SK-N-SH treated with all-trans-retinoic acid at 6 μM for 48 hours (cell line): ENCODE measurements around the gene CASKIN1.
"Not testable (repeated sequence)": the region's sequence is repeated elsewhere in the genome, so short reads cannot be mapped to it uniquely, and the experiment has no call there.

Source experiments
- ATAC-seq: fragments of 200-7000 bp; cut with Tn5 transposase; 3 replicates; pipeline ENCODE4 v1.9.1; 2020; ENCODE audit warnings: mild to moderate bottlenecking, moderate library complexity
- CSDC2 ChIP-seq: fragments of 250-450 bp; sonication (Bioruptor Pico); IDR thresholded peaks from 2 replicates; pipeline ENCODE4 v1.5.0; 2020; ENCODE audit warnings: mild to moderate bottlenecking, moderate library complexity
- ESRRG ChIP-seq: fragments of 250-450 bp; sonication (Bioruptor Pico); IDR thresholded peaks from 2 replicates; pipeline ENCODE4 v1.6.1; 2021; ENCODE audit warnings: mild to moderate bottlenecking
- GLIS3 ChIP-seq: fragments of 250-450 bp; sonication (Bioruptor Pico); IDR thresholded peaks from 2 replicates; pipeline ENCODE4 v1.5.0; 2020; ENCODE audit warnings: mild to moderate bottlenecking, moderate library complexity
- PPARA ChIP-seq: fragments of 250-450 bp; sonication (Bioruptor Pico); IDR thresholded peaks from 2 replicates; pipeline ENCODE4 v1.5.0; 2020; ENCODE audit warnings: mild to moderate bottlenecking, borderline replicate concordance
- RARB ChIP-seq: fragments of 250-450 bp; sonication (Bioruptor Pico); IDR thresholded peaks from 2 replicates; pipeline ENCODE4 v1.8.0; 2021; ENCODE audit warnings: mild to moderate bottlenecking, moderate library complexity
- TCF4 ChIP-seq: fragments of 250-450 bp; sonication (Bioruptor Pico); IDR thresholded peaks from 2 replicates; pipeline ENCODE4 v1.8.0; 2021; ENCODE audit warnings: mild to moderate bottlenecking, moderate library complexity, borderline replicate concordance
- ZC3H10 ChIP-seq: fragments of 250-450 bp; sonication (Bioruptor Pico); IDR thresholded peaks from 2 replicates; pipeline ENCODE4 v1.5.1; 2021; ENCODE audit warnings: mild to moderate bottlenecking, moderate library complexity
- ZFP3 ChIP-seq: fragments of 250-450 bp; sonication (Bioruptor Pico); IDR thresholded peaks from 2 replicates; pipeline ENCODE4 v1.5.0; 2020; ENCODE audit warnings: mild to moderate bottlenecking, moderate library complexity
- ZNF70 ChIP-seq: fragments of 450-650 bp; formaldehyde crosslinking; IDR thresholded peaks from 2 replicates; pipeline ENCODE4 v1.5.0; 2020; ENCODE audit warnings: mild to moderate bottlenecking, moderate library complexity
- ZNF8 ChIP-seq: fragments of 450-650 bp; formaldehyde crosslinking; IDR thresholded peaks from 2 replicates; pipeline ENCODE4 v1.5.0; 2020; ENCODE audit warnings: mild to moderate bottlenecking, moderate library complexity
- TF ChIP-seq, protein P1 (sequence below): fragments of 250-450 bp; sonication (Bioruptor Pico); IDR thresholded peaks from 2 replicates; pipeline ENCODE4 v1.5.1; 2021; ENCODE audit warnings: mild to moderate bottlenecking, moderate library complexity
- TF ChIP-seq, protein P2 (sequence below): fragments of 250-450 bp; sonication (Bioruptor Pico); IDR thresholded peaks from 2 replicates; pipeline ENCODE4 v1.8.0; 2021; ENCODE audit warnings: low read depth, mild to moderate bottlenecking, moderate library complexity, borderline replicate concordance
- TF ChIP-seq, protein P3 (sequence below): fragments of 250-450 bp; sonication (Bioruptor Pico); IDR thresholded peaks from 2 replicates; pipeline ENCODE4 v1.5.0; 2020; ENCODE audit warnings: mild to moderate bottlenecking, moderate library complexity
- TF ChIP-seq, protein P4 (sequence below): fragments of 250-450 bp; sonication (Bioruptor Pico); IDR thresholded peaks from 2 replicates; pipeline ENCODE4 v1.5.1; 2020; ENCODE audit warnings: low read depth, mild to moderate bottlenecking, moderate library complexity

CASKIN1 gene

DNA sequence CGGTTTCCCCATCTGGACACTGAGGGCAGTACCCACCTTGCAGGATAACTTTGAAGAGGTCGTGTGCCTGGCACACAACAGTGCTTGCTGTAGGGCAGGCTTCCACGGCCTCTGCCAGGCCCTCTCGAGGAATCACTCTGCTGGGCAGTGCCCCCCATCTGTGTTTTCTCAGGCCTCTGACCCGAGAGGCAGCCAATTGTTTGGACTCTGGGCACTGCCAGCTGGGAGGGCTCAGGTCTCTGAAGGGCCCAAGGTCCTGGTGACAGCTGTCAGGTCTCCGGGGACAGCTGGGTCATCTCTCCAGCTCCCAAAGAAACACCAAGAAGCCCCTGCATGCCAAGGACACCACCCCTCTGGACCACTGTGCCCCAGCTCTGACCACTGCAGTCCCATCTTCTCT is 49.0 kb downstream of the CASKIN1 start (continued):
- TF ChIP-seq, protein P1, sequence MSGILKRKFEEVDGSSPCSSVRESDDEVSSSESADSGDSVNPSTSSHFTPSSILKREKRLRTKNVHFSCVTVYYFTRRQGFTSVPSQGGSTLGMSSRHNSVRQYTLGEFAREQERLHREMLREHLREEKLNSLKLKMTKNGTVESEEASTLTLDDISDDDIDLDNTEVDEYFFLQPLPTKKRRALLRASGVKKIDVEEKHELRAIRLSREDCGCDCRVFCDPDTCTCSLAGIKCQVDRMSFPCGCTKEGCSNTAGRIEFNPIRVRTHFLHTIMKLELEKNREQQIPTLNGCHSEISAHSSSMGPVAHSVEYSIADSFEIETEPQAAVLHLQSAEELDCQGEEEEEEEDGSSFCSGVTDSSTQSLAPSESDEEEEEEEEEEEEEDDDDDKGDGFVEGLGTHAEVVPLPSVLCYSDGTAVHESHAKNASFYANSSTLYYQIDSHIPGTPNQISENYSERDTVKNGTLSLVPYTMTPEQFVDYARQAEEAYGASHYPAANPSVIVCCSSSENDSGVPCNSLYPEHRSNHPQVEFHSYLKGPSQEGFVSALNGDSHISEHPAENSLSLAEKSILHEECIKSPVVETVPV (CRISPR knock-in tag), result no peak
- no peak for TF ChIP-seq PPARA

DNA sequence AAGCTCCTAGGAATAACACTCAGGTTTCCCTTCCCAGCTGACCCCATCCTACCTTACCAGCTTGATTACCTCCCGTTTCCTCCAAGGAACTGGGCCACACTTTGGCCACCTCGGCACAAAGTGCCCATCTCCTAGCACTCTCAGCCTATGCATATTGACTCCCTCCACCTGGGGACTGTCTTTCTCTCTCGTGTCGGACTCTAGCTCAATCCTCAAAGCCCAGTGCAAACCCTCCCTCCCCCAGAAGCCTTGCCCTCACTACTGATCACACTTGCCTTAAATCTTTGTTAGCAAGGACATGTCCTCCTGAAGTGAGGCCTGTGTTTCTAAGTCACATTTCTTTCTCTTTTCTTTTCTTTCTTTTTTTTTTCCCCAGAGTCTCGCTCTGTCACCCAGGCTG is 50.6 kb downstream of the CASKIN1 start:
- peak; percentile 80 for TF ChIP-seq ZFP3 (CRISPR knock-in tag)
- TF ChIP-seq RARB, result no peak
- ATAC-seq, result no peak

DNA sequence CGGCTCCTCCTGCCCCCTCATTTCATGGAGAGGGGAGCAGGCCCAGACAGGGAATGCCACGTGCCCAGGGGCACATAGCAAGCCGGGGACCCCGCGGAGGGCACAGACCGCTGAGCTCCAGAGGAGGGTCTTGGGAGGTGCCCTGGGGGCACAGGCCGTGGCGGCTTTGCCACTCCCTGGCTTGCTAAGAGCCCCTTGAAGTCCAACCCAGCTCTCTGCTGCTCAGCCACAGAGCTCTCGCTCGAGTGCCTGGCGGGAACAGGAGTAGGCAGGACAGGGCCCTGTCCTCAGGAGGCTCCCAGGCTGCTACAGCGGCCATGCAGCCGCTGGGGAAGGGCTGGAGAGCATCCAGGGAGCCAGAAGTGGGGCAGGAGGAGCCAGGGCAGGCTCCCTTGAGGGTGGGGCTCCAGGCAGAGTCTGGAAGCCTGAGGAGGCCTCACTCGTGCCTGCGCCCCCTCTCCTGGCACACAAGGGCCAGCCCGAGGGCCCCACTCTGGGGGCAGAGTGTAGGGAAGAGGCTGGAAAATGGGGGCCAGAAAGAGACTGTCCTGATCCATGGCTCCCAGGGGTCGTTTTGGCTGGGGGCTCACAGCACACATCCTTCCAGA is 52.4 kb downstream of the CASKIN1 start:
- TF ChIP-seq ESRRG (CRISPR knock-in tag) (no peak), ZNF8 (CRISPR knock-in tag) (no peak), GLIS3 (CRISPR knock-in tag) (no peak)
- TF ChIP-seq, protein P2, sequence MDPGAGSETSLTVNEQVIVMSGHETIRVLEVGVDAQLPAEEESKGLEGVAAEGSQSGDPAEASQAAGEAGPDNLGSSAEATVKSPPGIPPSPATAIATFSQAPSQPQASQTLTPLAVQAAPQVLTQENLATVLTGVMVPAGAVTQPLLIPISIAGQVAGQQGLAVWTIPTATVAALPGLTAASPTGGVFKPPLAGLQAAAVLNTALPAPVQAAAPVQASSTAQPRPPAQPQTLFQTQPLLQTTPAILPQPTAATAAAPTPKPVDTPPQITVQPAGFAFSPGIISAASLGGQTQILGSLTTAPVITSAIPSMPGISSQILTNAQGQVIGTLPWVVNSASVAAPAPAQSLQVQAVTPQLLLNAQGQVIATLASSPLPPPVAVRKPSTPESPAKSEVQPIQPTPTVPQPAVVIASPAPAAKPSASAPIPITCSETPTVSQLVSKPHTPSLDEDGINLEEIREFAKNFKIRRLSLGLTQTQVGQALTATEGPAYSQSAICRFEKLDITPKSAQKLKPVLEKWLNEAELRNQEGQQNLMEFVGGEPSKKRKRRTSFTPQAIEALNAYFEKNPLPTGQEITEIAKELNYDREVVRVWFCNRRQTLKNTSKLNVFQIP, result no peak
- no peak for ATAC-seq

DNA sequence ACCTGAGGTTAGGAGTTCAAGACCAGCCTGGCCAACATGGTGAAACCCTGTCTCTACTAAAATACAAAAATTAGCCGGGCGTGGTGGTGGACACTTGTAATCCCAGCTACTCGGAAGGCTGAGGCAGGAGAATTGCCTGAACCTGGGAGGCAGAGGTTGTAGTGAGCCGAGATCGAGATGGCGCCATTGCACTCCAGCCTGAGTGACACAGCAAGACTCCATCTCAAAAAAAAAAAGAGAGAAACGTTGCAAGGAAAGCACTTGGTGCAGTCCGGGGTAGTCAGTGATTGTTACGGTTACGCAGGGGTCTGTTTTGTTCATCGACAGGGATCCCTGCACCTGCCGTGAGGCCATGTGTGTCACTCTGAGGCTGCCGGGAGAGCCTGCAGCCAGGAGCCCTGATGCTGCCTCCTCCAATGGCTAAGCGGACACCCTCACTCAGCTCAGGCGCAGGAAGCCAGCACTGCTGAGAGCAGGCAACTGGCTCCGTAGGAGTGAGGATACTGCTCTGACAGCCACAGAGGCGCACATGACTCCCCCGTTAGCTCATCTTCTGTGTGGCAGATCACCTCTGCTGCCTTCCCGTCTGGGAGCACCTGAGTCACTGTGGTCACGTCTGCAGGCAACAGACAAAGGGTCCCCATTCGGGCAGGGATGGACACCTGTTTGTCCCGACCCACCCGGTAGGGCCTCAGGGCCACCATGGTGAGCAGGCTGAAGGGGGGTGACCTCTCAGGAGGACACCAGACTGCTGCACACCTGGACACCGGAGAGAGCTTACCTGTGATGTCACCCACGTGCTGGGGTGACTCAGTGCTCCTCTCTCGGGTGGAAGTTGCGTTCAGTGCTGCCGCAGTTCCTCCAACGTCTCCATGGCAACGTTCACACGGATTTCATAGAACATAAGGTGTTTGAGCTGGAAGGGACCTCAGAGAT is 53.2 kb downstream of the CASKIN1 start:
- ATAC-seq, result no peak
- TF ChIP-seq CSDC2 (CRISPR knock-in tag), result no peak
- no peak for TF ChIP-seq ZNF70 (CRISPR knock-in tag)
- no peak for TF ChIP-seq RARB
- no peak for TF ChIP-seq TCF4 (CRISPR knock-in tag)
- no peak for TF ChIP-seq ZC3H10
- TF ChIP-seq, protein P3, sequence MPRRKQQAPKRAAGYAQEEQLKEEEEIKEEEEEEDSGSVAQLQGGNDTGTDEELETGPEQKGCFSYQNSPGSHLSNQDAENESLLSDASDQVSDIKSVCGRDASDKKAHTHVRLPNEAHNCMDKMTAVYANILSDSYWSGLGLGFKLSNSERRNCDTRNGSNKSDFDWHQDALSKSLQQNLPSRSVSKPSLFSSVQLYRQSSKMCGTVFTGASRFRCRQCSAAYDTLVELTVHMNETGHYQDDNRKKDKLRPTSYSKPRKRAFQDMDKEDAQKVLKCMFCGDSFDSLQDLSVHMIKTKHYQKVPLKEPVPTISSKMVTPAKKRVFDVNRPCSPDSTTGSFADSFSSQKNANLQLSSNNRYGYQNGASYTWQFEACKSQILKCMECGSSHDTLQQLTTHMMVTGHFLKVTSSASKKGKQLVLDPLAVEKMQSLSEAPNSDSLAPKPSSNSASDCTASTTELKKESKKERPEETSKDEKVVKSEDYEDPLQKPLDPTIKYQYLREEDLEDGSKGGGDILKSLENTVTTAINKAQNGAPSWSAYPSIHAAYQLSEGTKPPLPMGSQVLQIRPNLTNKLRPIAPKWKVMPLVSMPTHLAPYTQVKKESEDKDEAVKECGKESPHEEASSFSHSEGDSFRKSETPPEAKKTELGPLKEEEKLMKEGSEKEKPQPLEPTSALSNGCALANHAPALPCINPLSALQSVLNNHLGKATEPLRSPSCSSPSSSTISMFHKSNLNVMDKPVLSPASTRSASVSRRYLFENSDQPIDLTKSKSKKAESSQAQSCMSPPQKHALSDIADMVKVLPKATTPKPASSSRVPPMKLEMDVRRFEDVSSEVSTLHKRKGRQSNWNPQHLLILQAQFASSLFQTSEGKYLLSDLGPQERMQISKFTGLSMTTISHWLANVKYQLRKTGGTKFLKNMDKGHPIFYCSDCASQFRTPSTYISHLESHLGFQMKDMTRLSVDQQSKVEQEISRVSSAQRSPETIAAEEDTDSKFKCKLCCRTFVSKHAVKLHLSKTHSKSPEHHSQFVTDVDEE (CRISPR knock-in tag), result no peak
- TF ChIP-seq ZNF8 (CRISPR knock-in tag), result no peak
- TF ChIP-seq, protein P4, sequence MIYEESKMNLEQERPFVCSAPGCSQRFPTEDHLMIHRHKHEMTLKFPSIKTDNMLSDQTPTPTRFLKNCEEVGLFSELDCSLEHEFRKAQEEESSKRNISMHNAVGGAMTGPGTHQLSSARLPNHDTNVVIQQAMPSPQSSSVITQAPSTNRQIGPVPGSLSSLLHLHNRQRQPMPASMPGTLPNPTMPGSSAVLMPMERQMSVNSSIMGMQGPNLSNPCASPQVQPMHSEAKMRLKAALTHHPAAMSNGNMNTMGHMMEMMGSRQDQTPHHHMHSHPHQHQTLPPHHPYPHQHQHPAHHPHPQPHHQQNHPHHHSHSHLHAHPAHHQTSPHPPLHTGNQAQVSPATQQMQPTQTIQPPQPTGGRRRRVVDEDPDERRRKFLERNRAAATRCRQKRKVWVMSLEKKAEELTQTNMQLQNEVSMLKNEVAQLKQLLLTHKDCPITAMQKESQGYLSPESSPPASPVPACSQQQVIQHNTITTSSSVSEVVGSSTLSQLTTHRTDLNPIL (CRISPR knock-in tag), result no peak
- TF ChIP-seq, all 23 proteins: peak for 0

DNA sequence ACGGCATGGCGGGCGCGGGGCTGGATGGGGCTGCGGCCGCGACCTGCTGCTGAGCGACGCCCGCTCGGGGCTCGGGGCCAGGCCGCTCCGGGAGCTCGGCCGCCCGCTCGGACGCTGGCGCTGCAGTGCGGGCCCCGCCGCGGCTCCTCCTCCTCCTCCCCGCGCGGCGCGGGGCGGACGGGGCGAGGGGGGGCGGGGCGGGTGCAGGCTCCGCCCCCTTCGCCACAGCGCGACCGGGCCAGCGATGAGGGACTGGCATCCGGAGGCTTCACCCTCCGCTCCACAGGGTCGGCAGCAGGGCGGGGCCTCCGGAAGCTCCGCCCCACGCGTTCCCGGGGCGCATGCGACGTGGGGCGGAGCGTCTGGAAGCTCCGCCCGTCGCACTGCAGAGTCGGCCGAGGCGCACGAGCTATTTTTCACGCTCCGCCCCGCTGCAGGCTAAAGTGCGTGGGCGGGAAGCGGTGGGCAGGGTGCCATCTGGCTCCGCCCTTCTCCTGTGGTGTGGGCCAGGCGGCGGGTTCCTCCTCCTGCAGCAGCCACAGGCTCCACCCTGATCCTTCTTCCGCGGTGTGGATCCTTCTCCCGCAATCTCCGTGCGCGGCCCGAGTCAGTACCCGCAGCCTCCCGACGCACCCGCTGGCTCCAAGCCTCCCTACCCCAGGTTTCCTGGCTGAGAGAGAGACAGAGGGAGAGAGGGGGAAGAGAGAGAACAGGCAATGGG is 60.5 kb downstream of the CASKIN1 start, which contains the start of gene PKD1:
TSS of gene PKD1 (minus strand) at position 129 of the 721 bp plus-strand sequence. CDS start 209 bp downstream, outside the sequence.
- ATAC-seq, result peak; percentile 89

DNA sequence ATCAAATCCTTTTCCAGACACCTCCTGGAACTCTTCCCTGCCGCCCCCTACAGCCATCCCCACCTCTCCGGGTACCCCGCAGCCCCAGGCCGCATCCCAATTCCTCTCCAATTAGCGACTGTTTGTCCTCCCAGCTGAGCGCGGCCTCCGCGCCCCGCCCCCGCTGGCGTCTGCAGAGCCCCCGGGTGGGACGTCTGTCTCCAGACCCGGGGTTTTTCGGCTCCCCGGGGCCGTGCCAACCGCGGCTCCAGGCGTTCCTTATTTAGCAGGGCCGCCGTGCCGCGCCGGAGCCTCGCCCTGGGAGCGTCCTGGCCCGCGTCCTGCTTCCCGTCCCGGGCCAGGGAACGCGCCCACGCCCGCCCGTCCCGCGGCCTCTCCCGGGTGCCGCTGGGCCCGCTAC is 61.3 kb downstream of the CASKIN1 start:
- ATAC-seq, result not testable (repeated sequence)

DNA sequence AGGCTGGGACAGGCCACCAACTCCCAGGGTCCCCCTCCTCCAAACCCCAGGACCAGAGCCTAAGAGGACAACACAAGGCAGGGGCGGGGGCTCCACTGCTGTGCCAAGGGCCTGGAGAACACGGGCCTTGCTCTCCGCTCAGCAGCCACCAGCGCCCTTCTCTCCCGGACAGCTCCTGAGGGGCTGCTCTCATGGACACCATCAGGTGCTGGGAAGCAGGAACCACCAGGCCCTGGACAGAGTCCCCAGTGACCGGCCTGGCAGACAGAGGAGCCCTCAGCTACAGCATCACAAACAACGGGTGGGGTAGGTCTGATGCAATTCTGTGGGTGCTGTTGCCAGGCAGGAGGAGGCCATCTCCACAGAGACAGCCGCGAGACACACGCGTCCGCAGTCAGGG is 62.6 kb downstream of the CASKIN1 start:
- not testable (repeated sequence) for ATAC-seq

DNA sequence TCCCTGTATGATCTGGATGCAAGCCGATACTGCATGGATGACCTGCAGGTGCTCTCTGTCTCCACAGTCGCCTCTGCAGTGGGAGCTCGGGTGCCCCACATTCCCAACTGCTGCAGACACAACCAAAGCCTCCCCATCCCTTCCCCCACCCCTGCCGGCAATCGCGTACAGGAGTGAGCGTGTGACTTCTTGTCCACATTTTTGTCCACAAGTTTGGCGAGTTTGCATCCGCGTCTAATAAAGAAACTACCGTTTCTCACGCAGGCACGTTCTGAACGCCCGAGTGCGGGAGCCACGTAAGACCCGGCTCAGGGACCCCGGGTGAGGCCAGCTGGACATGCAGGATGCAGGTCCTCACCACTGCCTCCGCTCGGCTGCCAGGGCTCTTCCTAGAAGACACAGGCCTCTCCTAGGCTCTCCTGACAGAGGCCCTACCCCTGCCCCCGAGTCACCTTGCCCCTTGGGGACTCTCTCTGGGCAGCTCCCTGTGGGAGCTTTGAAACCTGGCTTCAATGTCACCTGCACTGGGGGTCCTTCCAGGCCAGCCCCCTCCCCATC is 66.4 kb downstream of the CASKIN1 start:
- ATAC-seq, result not testable (repeated sequence)

DNA sequence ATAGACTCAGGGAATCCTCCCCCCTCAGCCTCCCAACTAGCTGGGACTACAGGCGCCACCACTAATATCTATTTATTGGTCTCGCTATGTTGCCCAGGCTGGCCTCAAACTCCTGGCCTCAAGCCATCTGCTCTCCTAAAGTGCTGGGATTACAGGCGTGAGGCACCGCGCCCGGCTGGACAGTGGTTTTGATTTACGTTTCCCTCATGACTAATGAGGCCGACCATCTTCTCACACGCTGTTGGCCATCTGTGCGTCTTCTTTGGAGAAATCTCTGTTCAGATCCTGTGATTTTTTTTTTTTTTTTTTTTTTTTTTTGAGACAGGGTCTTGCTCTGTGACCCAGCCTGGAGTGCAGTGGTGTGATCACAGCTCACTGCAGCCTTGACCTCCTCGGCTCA is 67.2 kb downstream of the CASKIN1 start:
- not testable (repeated sequence) for ATAC-seq

DNA sequence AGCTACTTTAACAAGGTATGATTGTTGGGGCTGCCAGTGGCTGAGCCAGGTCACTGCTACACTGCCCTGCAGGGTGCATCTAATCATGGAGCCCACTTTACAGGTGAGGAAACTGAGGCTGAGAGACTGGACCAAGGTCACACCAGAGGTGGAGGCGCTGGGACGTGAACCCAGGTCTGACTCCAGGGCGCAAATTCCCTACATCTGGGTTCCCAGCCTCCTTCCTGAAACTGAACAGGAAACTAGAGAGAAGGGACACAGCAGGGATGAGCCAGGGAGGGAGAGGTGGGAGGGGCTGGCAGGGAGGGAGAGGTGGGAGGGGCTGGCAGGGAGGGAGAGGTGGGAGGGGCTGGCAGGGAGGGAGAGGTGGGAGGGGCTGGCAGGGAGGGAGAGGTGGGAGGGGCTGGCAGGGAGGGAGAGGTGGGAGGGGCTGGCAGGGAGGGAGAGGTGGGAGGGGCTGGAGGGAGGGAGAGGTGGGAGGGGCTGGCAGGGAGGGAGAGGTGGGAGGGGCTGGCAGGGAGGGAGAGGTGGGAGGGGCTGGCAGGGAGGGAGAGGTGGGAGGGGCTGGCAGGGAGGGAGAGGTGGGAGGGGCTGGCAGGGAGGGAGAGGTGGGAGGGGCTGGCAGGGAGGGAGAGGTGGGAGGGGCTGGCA is 68.7 kb downstream of the CASKIN1 start:
- ATAC-seq, result not testable (repeated sequence)
